Measurements from ENCODE around the gene ANKRD37.

DNA sequence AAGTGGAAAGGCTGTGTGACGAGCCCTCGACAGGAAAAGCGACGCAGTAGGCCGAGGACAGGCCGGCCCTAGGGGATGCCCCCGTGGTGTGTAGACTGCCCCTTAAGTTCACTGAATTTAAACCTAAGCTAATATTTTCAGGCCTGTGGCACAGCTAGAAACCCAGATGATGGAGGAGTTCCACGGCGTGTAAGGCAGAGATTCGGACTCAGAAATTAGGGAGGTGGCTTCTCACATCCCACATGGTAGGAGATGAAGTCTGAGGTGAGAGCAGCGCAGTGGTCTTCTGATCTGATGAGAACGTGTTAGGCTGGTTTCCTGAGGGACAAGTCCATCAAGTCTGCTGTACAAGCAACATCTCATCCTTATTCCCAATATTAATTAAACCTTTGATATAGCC is 8.7 kb upstream of the ANKRD37 start:
- TF ChIP-seq POLR2A (IDR thresholded peaks at IDR 0.05; ENCODE audit: low read depth) (no peak), POLR2AphosphoS5 (IDR thresholded peaks at IDR 0.05) (no peak)
- TF ChIP-seq, protein P1, sequence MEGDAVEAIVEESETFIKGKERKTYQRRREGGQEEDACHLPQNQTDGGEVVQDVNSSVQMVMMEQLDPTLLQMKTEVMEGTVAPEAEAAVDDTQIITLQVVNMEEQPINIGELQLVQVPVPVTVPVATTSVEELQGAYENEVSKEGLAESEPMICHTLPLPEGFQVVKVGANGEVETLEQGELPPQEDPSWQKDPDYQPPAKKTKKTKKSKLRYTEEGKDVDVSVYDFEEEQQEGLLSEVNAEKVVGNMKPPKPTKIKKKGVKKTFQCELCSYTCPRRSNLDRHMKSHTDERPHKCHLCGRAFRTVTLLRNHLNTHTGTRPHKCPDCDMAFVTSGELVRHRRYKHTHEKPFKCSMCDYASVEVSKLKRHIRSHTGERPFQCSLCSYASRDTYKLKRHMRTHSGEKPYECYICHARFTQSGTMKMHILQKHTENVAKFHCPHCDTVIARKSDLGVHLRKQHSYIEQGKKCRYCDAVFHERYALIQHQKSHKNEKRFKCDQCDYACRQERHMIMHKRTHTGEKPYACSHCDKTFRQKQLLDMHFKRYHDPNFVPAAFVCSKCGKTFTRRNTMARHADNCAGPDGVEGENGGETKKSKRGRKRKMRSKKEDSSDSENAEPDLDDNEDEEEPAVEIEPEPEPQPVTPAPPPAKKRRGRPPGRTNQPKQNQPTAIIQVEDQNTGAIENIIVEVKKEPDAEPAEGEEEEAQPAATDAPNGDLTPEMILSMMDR (IDR thresholded peaks at IDR 0.05): no peak

Data from esophagus muscularis mucosa (tissue), 3 donors.